Activated CD4-positive, alpha-beta T cell treated with anti-CD3 and anti-CD28 coated beads, Interleukin-2, amount 10 ng/mL, durations not matched to agents 24 days and 14 days (primary cell): ENCODE measurements around the gene KLK12. TPM values are rescaled to one million over a fixed set of nuclear protein-coding genes. Genes with fewer than 3 reads are reported as not detected.

Experiments
- DNase-seq: peaks from one replicate; pipeline ENCODE4 v3.0.0; 2022
- H3K27ac Mint-ChIP-seq: one replicate; pipeline ENCODE4 v1.8.0; 2022; ENCODE audit warnings: mild to moderate bottlenecking, mixed read lengths
- H3K27me3 Mint-ChIP-seq: one replicate; pipeline ENCODE4 v1.8.0; 2022; ENCODE audit warnings: mixed read lengths
- H3K36me3 Mint-ChIP-seq: one replicate; pipeline ENCODE4 v1.8.0; 2022; ENCODE audit warnings: low read depth, mild to moderate bottlenecking, mixed read lengths
- H3K4me1 Mint-ChIP-seq: one replicate; pipeline ENCODE4 v1.8.0; 2021; ENCODE audit warnings: mixed read lengths
- H3K4me3 Mint-ChIP-seq: one replicate; pipeline ENCODE4 v1.8.0; 2022; ENCODE audit warnings: mild to moderate bottlenecking, moderate library complexity, mixed read lengths
- H3K9me3 Mint-ChIP-seq: one replicate; pipeline ENCODE4 v1.8.0; 2021; ENCODE audit warnings: mixed read lengths
- intact Hi-C: fragments of 100-400 bp; cut with micrococcal nuclease; formaldehyde crosslinking; loops from one replicate; pipeline ENCODE4 v1.15.1; 2023
- total RNA-seq: library from RNA; stranded (reverse); gene quantifications from 2 replicates; pipeline ENCODE4 v1.2.3, GENCODE V29; 2022

KLK12 gene
- total RNA-seq, 1 donor from 2014 or later, result not detected

GRCh38 chr19:51018745-51019543 is 15.9 kb downstream of the KLK12 start:
- H3K9me3 Mint-ChIP-seq, result no peaks in the 10 kb centered on the region
- no peak for DNase-seq
- no peak overlapping the region for H3K27ac Mint-ChIP-seq
- intact Hi-C loops, result no loop called here
- H3K36me3 Mint-ChIP-seq, result peaks cover 4% of the 10 kb centered on the region
- H3K4me1 Mint-ChIP-seq, result peaks cover 15% of the 10 kb centered on the region
- H3K27me3 Mint-ChIP-seq, result peaks cover 56% of the 10 kb centered on the region
- peak overlapping the region; percentile 56 for H3K4me3 Mint-ChIP-seq

- Mint-ChIP-seq H3K9me3 (no peaks in the 10 kb centered on the region), H3K27ac (no peak overlapping the region), H3K27me3 (peaks cover 57% of the 10 kb centered on the region), H3K4me3 (peak overlapping the region; percentile 40), H3K4me1 (peaks cover 15% of the 10 kb centered on the region), H3K36me3 (peaks cover 4% of the 10 kb centered on the region)
- no peak for DNase-seq
- intact Hi-C loops, result no loop called here
Measured at GRCh38 chr19:51016798-51017683, 17.8 kb downstream of the KLK12 start.

GRCh38 chr19:51015691-51016267 is 19.0 kb downstream of the KLK12 start:
- no peak overlapping the region for H3K27ac Mint-ChIP-seq
- intact Hi-C loops, result no loop called here
- H3K4me1 Mint-ChIP-seq, result peaks cover 15% of the 10 kb centered on the region
- no peaks in the 10 kb centered on the region for H3K9me3 Mint-ChIP-seq
- DNase-seq, result no peak
- no peak overlapping the region for H3K4me3 Mint-ChIP-seq
- H3K36me3 Mint-ChIP-seq, result peaks cover 4% of the 10 kb centered on the region
- H3K27me3 Mint-ChIP-seq, result peaks cover 54% of the 10 kb centered on the region

GRCh38 chr19:51014242-51014641 is 20.6 kb downstream of the KLK12 start:
- Mint-ChIP-seq H3K27me3 (peaks cover 47% of the 10 kb centered on the region), H3K9me3 (no peaks in the 10 kb centered on the region), H3K27ac (no peak overlapping the region), H3K4me1 (peaks cover 12% of the 10 kb centered on the region), H3K36me3 (peaks cover 4% of the 10 kb centered on the region), H3K4me3 (no peak overlapping the region)
- intact Hi-C loops, result no loop called here
- DNase-seq, result no peak

GRCh38 chr19:51012661-51013190 is 22.1 kb downstream of the KLK12 start:
- Mint-ChIP-seq H3K4me3 (no peak overlapping the region), H3K36me3 (peaks cover 4% of the 10 kb centered on the region), H3K27ac (no peak overlapping the region), H3K27me3 (peaks cover 37% of the 10 kb centered on the region), H3K9me3 (no peaks in the 10 kb centered on the region), H3K4me1 (peaks cover 7% of the 10 kb centered on the region)
- DNase-seq, result no peak
- intact Hi-C loops, result no loop called here

- DNase-seq, result no peak
- H3K4me1 Mint-ChIP-seq, result peaks cover 3% of the 10 kb centered on the region
- H3K36me3 Mint-ChIP-seq, result no peaks in the 10 kb centered on the region
- no peaks in the 10 kb centered on the region for H3K9me3 Mint-ChIP-seq
- no peak overlapping the region for H3K4me3 Mint-ChIP-seq
- no peak overlapping the region for H3K27ac Mint-ChIP-seq
- intact Hi-C loops, result no loop called here
- peaks cover 18% of the 10 kb centered on the region for H3K27me3 Mint-ChIP-seq
Measured at GRCh38 chr19:51010066-51010795, 24.6 kb downstream of the KLK12 start.

- Mint-ChIP-seq H3K27ac (no peak overlapping the region), H3K9me3 (no peaks in the 10 kb centered on the region)
Measured at GRCh38 chr19:51009061-51009891, 25.5 kb downstream of the KLK12 start.

GRCh38 chr19:51007488-51007887 is 27.3 kb downstream of the KLK12 start:
- intact Hi-C loops, result no loop called here
- Mint-ChIP-seq H3K4me3 (no peak overlapping the region), H3K4me1 (no peaks in the 10 kb centered on the region), H3K27ac (no peak overlapping the region), H3K9me3 (no peaks in the 10 kb centered on the region), H3K27me3 (peaks cover 4% of the 10 kb centered on the region), H3K36me3 (no peaks in the 10 kb centered on the region)
- DNase-seq, result no peak

More at GRCh38 chr19:51009061-51009891, 25.5 kb downstream of the KLK12 start:
- H3K4me3 Mint-ChIP-seq, result no peak overlapping the region
- H3K27me3 Mint-ChIP-seq, result peaks cover 9% of the 10 kb centered on the region
- no peaks in the 10 kb centered on the region for H3K36me3 Mint-ChIP-seq
- H3K4me1 Mint-ChIP-seq, result peaks cover 1% of the 10 kb centered on the region
- intact Hi-C loops, result no loop called here
- DNase-seq, result no peak

- Mint-ChIP-seq H3K4me3 (no peak overlapping the region), H3K27ac (no peak overlapping the region), H3K27me3 (peaks cover 7% of the 10 kb centered on the region), H3K36me3 (no peaks in the 10 kb centered on the region), H3K4me1 (no peaks in the 10 kb centered on the region), H3K9me3 (no peaks in the 10 kb centered on the region)
- intact Hi-C loops, result no loop called here
- DNase-seq, result no peak
Measured at GRCh38 chr19:51006406-51006805, 28.4 kb downstream of the KLK12 start.

- Mint-ChIP-seq H3K4me1 (no peaks in the 10 kb centered on the region), H3K9me3 (no peaks in the 10 kb centered on the region), H3K36me3 (no peaks in the 10 kb centered on the region), H3K27me3 (peaks cover 6% of the 10 kb centered on the region), H3K4me3 (no peak overlapping the region), H3K27ac (no peak overlapping the region)
- no peak for DNase-seq
- intact Hi-C loops, result no loop called here
Measured at GRCh38 chr19:51005248-51005647, 29.6 kb downstream of the KLK12 start.

- Mint-ChIP-seq H3K36me3 (no peaks in the 10 kb centered on the region), H3K9me3 (no peaks in the 10 kb centered on the region), H3K27ac (no peak overlapping the region), H3K4me3 (no peak overlapping the region), H3K27me3 (peaks cover 6% of the 10 kb centered on the region), H3K4me1 (no peaks in the 10 kb centered on the region)
- no peak for DNase-seq
- intact Hi-C loops, result no loop called here
Measured at GRCh38 chr19:51003316-51003715, 31.5 kb downstream of the KLK12 start.

- intact Hi-C loops, result no loop called here
- peaks cover 6% of the 10 kb centered on the region for H3K27me3 Mint-ChIP-seq
- H3K4me1 Mint-ChIP-seq, result no peaks in the 10 kb centered on the region
- H3K36me3 Mint-ChIP-seq, result no peaks in the 10 kb centered on the region
- H3K27ac Mint-ChIP-seq, result no peak overlapping the region
- no peak overlapping the region for H3K4me3 Mint-ChIP-seq
- peak; percentile 66 for DNase-seq
- H3K9me3 Mint-ChIP-seq, result no peaks in the 10 kb centered on the region
Measured at GRCh38 chr19:51002542-51003311, 32.1 kb downstream of the KLK12 start.
